GM12875 (cell line): ENCODE measurements around the gene BDP1.
"Not testable (repeated sequence)": the region's sequence is repeated elsewhere in the genome, so short reads cannot be mapped to it uniquely, and the experiment has no call there.

ENCODE experiments used
- H3K4me3 ChIP-seq: one replicate; pipeline ENCODE4 v1.5.1; 2011; ENCODE audit warnings: low read depth, low read length, control low read depth
- CTCF ChIP-seq: IDR thresholded peaks from 2 replicates; pipeline ENCODE4 v1.5.1; 2011; ENCODE audit warnings: low read depth, mild to moderate bottlenecking, control low read depth, inconsistent platforms, low read length, moderate library complexity, borderline replicate concordance; ENCODE audit not compliant: insufficient read depth

BDP1 gene

GRCh38 chr5:71563161-71563560, 107.7 kb downstream of the BDP1 start:
- H3K4me3 ChIP-seq: no peak overlapping the region
- no peak for TF ChIP-seq CTCF

GRCh38 chr5:71564895-71565294, 109.4 kb downstream of the BDP1 start:
- TF ChIP-seq CTCF: no peak
- H3K4me3 ChIP-seq: no peak overlapping the region

GRCh38 chr5:71569748-71570509, 114.5 kb downstream of the BDP1 start:
- no peak overlapping the region for H3K4me3 ChIP-seq
- TF ChIP-seq CTCF: no peak

GRCh38 chr5:71571811-71572210, 116.4 kb downstream of the BDP1 start:
- not testable (repeated sequence) for H3K4me3 ChIP-seq

- no peak overlapping the region for H3K4me3 ChIP-seq
- TF ChIP-seq CTCF: no peak
These were observed 118.1 kb downstream of the BDP1 start for GRCh38 chr5:71573591-71573990.

- H3K4me3 ChIP-seq: not testable (repeated sequence)
These were observed 120.1 kb downstream of the BDP1 start for GRCh38 chr5:71575588-71575987.

- TF ChIP-seq CTCF: no peak
- no peak overlapping the region for H3K4me3 ChIP-seq
These were observed 120.8 kb downstream of the BDP1 start for GRCh38 chr5:71576241-71576640.

- H3K4me3 ChIP-seq: not testable (repeated sequence)
These were observed 122.4 kb downstream of the BDP1 start for GRCh38 chr5:71577839-71578238.

- no peak for TF ChIP-seq CTCF
- H3K4me3 ChIP-seq: no peak overlapping the region
These were observed 127.6 kb downstream of the BDP1 start for GRCh38 chr5:71582945-71583584.
